ENCODE data around the gene RIN3.

GRCh38 chr14:92704036-92704804, 190.6 kb downstream of the RIN3 start:
- TF ChIP-seq CTCF (IDR thresholded peaks at IDR 0.05), result no peak
- no peak for TF ChIP-seq POLR2A (IDR thresholded peaks at IDR 0.05)

Data from testis (tissue), 2 donors.